Neural progenitor cell (in vitro differentiated cells): Measurements from ENCODE around the gene GPBP1. TPM values are rescaled to one million over a fixed set of nuclear protein-coding genes. Genes with fewer than 3 reads are reported as not detected.
"Not testable (repeated sequence)": the region's sequence is repeated elsewhere in the genome, so short reads cannot be mapped to it uniquely, and the experiment has no call there.

Experiments
- DNase-seq: peaks from one replicate; pipeline ENCODE4 v3.0.0-alpha.2; 2016; ENCODE audit warnings: low spot score
- H2AFZ ChIP-seq: fragments of 200-600 bp; sonication (generic); replicated peaks from 2 replicates; pipeline ENCODE4 v1.6.1; 2016; ENCODE audit warnings: antibody characterized with exemption
- H3F3A ChIP-seq: fragments of 200-600 bp; sonication (generic); 2 replicates; pipeline ENCODE4 v1.6.1; 2016; ENCODE audit warnings: antibody characterized with exemption, low read depth
- H3K27ac ChIP-seq: fragments of 200-600 bp; sonication (generic); 2 replicates; pipeline ENCODE4 v1.5.1; 2016; ENCODE audit warnings: mild to moderate bottlenecking
- H3K27me3 ChIP-seq: fragments of 200-600 bp; sonication (generic); 2 replicates; pipeline ENCODE4 v1.6.1; 2016; ENCODE audit warnings: mild to moderate bottlenecking, moderate library complexity
- H3K36me3 ChIP-seq: fragments of 200-600 bp; sonication (generic); 2 replicates; pipeline ENCODE4 v1.5.1; 2016
- H3K4me1 ChIP-seq: fragments of 200-600 bp; sonication (generic); 2 replicates; pipeline ENCODE4 v1.6.1; 2016; ENCODE audit warnings: mixed run types
- H3K4me2 ChIP-seq: fragments of 200-600 bp; sonication (generic); 2 replicates; pipeline ENCODE4 v1.6.1; 2016
- H3K4me3 ChIP-seq: fragments of 200-600 bp; sonication (generic); 2 replicates; pipeline ENCODE4 v1.5.1; 2016
- H3K79me2 ChIP-seq: fragments of 200-600 bp; sonication (generic); 2 replicates; pipeline ENCODE4 v1.6.1; 2016; ENCODE audit warnings: low read depth
- H3K9ac ChIP-seq: fragments of 200-600 bp; sonication (generic); 2 replicates; pipeline ENCODE4 v1.6.1; 2016
- H3K9me3 ChIP-seq: fragments of 200-600 bp; sonication (generic); 2 replicates; pipeline ENCODE4 v1.5.1; 2016; ENCODE audit warnings: low read depth
- H4K20me1 ChIP-seq: fragments of 200-600 bp; sonication (generic); 2 replicates; pipeline ENCODE4 v1.6.1; 2016; ENCODE audit warnings: low read depth
- H3K27ac Mint-ChIP-seq: 3 replicates; pipeline ENCODE4 v1.8.0; 2021; ENCODE audit warnings: mixed read lengths
- H3K27me3 Mint-ChIP-seq: 2 replicates; pipeline ENCODE4 v1.8.0; 2022; ENCODE audit warnings: low read depth, mild to moderate bottlenecking, inconsistent platforms, moderate library complexity, mixed read lengths; ENCODE audit not compliant: insufficient read depth
- H3K36me3 Mint-ChIP-seq: 3 replicates; pipeline ENCODE4 v1.8.0; 2021; ENCODE audit warnings: mixed read lengths
- H3K4me1 Mint-ChIP-seq: 3 replicates; pipeline ENCODE4 v1.8.0; 2021; ENCODE audit warnings: mixed read lengths
- H3K4me3 Mint-ChIP-seq: 3 replicates; pipeline ENCODE4 v1.8.0; 2021; ENCODE audit warnings: mild to moderate bottlenecking, moderate library complexity, mixed read lengths
- H3K9me3 Mint-ChIP-seq: 3 replicates; pipeline ENCODE4 v1.8.0; 2020; ENCODE audit warnings: mixed read lengths
- EZH2 ChIP-seq: fragments of 200-600 bp; sonication (generic); IDR thresholded peaks from 2 replicates; pipeline ENCODE4 v1.6.1; 2017; ENCODE audit warnings: antibody characterized with exemption, mild to moderate bottlenecking, moderate library complexity
- EZH2phosphoT487 ChIP-seq: fragments of 200-600 bp; sonication (generic); IDR thresholded peaks from 2 replicates; pipeline ENCODE4 v1.6.1; 2017; ENCODE audit warnings: antibody characterized with exemption
- total RNA-seq: library from RNA; depleted of rRNA; stranded (reverse); fragments of >200 nt; gene quantifications from 2 replicates; pipeline ENCODE4 v1.2.3, GENCODE V29; 2015; ENCODE audit warnings: low replicate concordance
- TF ChIP-seq, protein P1 (sequence below): fragments of 200-600 bp; sonication (generic); IDR thresholded peaks from 2 replicates; pipeline ENCODE4 v1.5.1; 2017; ENCODE audit warnings: antibody characterized with exemption, mild to moderate bottlenecking

Gene GPBP1
- total RNA-seq, 1 donor from 2014 or later = 321 TPM

DNA sequence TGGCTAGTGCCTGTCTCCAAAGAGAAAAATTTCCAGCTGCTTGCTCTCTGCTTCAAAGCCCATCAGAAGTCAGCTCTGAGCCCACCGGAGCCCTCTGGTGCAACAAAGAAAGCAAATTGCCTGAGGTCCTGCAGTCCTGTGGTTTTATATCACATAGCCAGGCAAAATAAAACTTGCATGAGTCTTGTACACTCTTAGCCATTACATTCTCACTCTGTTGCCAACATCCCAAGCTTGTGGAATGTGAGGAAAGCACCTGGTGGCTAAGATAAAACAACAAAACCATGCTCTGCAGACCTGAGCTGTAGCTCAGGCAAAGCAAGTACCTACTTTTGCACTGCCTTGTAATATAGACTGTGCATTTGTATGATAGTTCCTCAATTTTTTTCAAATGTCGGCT is 133.7 kb downstream of the GPBP1 start:
- Mint-ChIP-seq H3K4me1 (no peaks in the 10 kb centered on the region), H3K27me3 (no peaks in the 10 kb centered on the region), H3K9me3 (peaks cover 23% of the 10 kb centered on the region), H3K36me3 (no peaks in the 10 kb centered on the region), H3K27ac (no peak overlapping the region), H3K4me3 (no peak overlapping the region)
- H3K9ac ChIP-seq = no peak overlapping the region
- H3K36me3 ChIP-seq = no peaks in the 10 kb centered on the region
- H3K4me3 ChIP-seq = no peak overlapping the region
- DNase-seq = no peak
- H3K4me1 ChIP-seq = peaks cover 3% of the 10 kb centered on the region
- no peaks in the 10 kb centered on the region for H4K20me1 ChIP-seq
- TF ChIP-seq, protein P1, sequence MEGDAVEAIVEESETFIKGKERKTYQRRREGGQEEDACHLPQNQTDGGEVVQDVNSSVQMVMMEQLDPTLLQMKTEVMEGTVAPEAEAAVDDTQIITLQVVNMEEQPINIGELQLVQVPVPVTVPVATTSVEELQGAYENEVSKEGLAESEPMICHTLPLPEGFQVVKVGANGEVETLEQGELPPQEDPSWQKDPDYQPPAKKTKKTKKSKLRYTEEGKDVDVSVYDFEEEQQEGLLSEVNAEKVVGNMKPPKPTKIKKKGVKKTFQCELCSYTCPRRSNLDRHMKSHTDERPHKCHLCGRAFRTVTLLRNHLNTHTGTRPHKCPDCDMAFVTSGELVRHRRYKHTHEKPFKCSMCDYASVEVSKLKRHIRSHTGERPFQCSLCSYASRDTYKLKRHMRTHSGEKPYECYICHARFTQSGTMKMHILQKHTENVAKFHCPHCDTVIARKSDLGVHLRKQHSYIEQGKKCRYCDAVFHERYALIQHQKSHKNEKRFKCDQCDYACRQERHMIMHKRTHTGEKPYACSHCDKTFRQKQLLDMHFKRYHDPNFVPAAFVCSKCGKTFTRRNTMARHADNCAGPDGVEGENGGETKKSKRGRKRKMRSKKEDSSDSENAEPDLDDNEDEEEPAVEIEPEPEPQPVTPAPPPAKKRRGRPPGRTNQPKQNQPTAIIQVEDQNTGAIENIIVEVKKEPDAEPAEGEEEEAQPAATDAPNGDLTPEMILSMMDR = no peak
- TF ChIP-seq EZH2phosphoT487 (no peak), EZH2 (no peak)
- no peak overlapping the region for H2AFZ ChIP-seq
- no peaks in the 10 kb centered on the region for H3K79me2 ChIP-seq
- no peaks in the 10 kb centered on the region for H3K9me3 ChIP-seq
- H3F3A ChIP-seq = no peaks in the 10 kb centered on the region
- H3K4me2 ChIP-seq = no peak overlapping the region
- no peak overlapping the region for H3K27ac ChIP-seq
- no peaks in the 10 kb centered on the region for H3K27me3 ChIP-seq

DNA sequence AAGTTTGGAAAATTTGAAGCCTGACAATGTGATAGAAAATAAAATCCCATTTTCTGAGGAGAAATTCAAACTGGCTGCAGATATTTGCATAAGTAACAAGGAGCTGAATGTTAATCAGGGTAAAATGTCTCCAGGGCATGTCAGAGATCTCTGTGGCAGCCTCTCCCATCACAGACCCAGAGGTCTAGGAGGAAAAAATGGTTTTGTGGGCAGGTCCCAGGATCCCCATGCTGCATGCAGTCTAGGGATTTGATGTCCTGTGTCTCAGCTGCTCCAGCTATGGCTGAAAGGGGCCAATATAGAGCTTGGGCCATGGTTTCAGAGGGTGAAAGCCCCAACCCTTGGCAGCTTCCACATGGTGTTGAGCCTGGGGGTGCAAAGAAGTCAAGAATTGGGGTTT is 135.2 kb downstream of the GPBP1 start:
- H3F3A ChIP-seq, H3K36me3 ChIP-seq, H2AFZ ChIP-seq, H3K4me3 Mint-ChIP-seq, H3K36me3 Mint-ChIP-seq, H3K9me3 ChIP-seq, H3K9ac ChIP-seq, H3K4me1 ChIP-seq, H3K27ac Mint-ChIP-seq, H3K27me3 ChIP-seq, H3K4me3 ChIP-seq, H3K27ac ChIP-seq, DNase-seq, H3K79me2 ChIP-seq, H3K27me3 Mint-ChIP-seq, H4K20me1 ChIP-seq, H3K4me1 Mint-ChIP-seq, H3K4me2 ChIP-seq: not testable (repeated sequence)
- H3K9me3 Mint-ChIP-seq = peaks cover 23% of the 10 kb centered on the region

DNA sequence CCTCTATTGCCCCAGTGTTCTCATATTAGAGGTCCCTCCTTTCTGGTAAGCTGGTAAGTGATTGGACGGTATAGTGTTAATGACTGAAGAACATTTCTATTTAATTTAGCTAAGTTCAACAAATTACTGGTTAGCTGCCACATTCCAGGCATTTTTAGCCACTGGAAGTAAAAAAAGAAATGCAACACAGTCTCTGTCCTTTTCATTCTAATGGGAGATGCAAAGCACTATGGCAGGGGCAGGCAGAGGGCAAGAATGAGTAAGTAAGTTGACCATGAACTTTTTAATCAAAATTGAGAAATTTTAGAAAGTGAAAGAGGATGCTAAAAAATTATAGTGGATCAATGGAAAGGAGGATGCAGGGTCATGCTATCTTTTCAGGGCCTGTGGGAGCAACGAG is 137.4 kb downstream of the GPBP1 start:
- Mint-ChIP-seq H3K36me3 (no peaks in the 10 kb centered on the region), H3K4me1 (no peaks in the 10 kb centered on the region), H3K27ac (no peak overlapping the region), H3K9me3 (peaks cover 22% of the 10 kb centered on the region), H3K4me3 (no peak overlapping the region), H3K27me3 (peaks cover 3% of the 10 kb centered on the region)
- H3F3A ChIP-seq = no peaks in the 10 kb centered on the region
- no peak overlapping the region for H3K4me2 ChIP-seq
- H3K36me3 ChIP-seq = no peaks in the 10 kb centered on the region
- no peak overlapping the region for H3K4me3 ChIP-seq
- no peak overlapping the region for H3K9ac ChIP-seq
- no peak overlapping the region for H2AFZ ChIP-seq
- no peaks in the 10 kb centered on the region for H3K9me3 ChIP-seq
- TF ChIP-seq EZH2 = no peak
- TF ChIP-seq, protein P1 = no peak
- no peak for TF ChIP-seq EZH2phosphoT487
- no peaks in the 10 kb centered on the region for H3K4me1 ChIP-seq
- H3K79me2 ChIP-seq = no peaks in the 10 kb centered on the region
- no peak for DNase-seq
- no peaks in the 10 kb centered on the region for H3K27me3 ChIP-seq
- H4K20me1 ChIP-seq = no peaks in the 10 kb centered on the region
- H3K27ac ChIP-seq = no peak overlapping the region

DNA sequence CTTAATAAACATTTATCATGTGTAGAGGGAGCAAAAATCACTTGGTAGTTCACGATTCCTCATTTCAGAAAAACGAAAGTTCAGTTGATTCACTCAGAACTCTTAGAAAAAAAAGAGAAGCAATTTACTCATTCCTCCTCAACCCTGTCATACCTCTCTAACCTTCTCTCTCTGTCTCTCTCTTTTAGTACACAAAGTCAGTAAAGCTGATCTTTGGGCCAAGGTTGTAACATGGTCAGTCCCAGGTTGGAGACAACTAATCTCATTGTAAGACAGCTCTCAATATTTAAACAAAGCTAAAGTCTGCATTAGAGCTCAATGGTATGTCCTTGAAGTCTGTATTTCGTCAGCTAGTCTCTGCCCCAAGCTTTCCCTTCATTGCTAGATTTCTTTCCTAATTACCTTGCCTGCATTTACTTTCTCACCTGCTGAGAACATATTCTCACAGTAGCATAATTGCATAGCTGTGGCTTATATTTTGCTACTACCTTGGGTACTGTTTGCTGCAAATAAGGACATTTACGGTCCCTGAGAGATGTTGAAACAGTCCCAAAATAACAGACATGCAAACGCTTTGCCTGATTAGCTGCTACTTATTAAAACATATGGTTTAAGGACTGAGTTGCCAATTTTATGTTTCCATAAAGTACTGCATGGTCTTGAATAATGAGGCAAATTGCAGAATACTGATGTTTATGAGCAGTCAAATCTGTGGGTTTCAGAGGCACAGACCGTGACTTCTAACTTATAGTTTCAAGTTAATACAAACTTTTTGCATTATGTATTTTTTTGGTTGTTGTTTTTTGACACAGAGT is 138.3 kb downstream of the GPBP1 start:
- peaks cover 3% of the 10 kb centered on the region for H3K27me3 Mint-ChIP-seq
- no peak overlapping the region for H3K4me3 Mint-ChIP-seq
- H3K9me3 Mint-ChIP-seq = peaks cover 14% of the 10 kb centered on the region
- Histone ChIP-seq H2AFZ (no peak overlapping the region), H3K36me3 (no peaks in the 10 kb centered on the region), H3K27me3 (no peaks in the 10 kb centered on the region), H3K79me2 (no peaks in the 10 kb centered on the region), H3K4me1 (no peaks in the 10 kb centered on the region), H3K9ac (no peak overlapping the region), H3K9me3 (no peaks in the 10 kb centered on the region), H3K4me2 (no peak overlapping the region), H3K4me3 (no peak overlapping the region), H3K27ac (no peak overlapping the region), H3F3A (no peaks in the 10 kb centered on the region), H4K20me1 (no peaks in the 10 kb centered on the region)
- no peaks in the 10 kb centered on the region for H3K36me3 Mint-ChIP-seq
- DNase-seq = no peak
- no peak overlapping the region for H3K27ac Mint-ChIP-seq
- TF ChIP-seq EZH2 (no peak), EZH2phosphoT487 (no peak)
- TF ChIP-seq, protein P1 = no peak
- no peaks in the 10 kb centered on the region for H3K4me1 Mint-ChIP-seq
